Smooth muscle cell (in vitro differentiated cells): ENCODE measurements around the gene PDE3A. TPM values are rescaled to one million over a fixed set of nuclear protein-coding genes. Genes with fewer than 3 reads are reported as not detected.

Experiments used
- DNase-seq: peaks from one replicate; lab custom pipeline; 2025; ENCODE audit not compliant: unreplicated experiment; lab: John Stamatoyannopoulos, UW
- H2AFZ ChIP-seq: fragments of 200-600 bp; sonication (generic); 2 replicates; pipeline ENCODE4 v1.6.0; 2016; ENCODE audit warnings: antibody characterized with exemption, low read depth, mild to moderate bottlenecking
- H3F3A ChIP-seq: fragments of 200-600 bp; sonication (generic); 2 replicates; pipeline ENCODE4 v1.6.0; 2017; ENCODE audit warnings: antibody characterized with exemption, low read depth
- H3K27ac ChIP-seq: fragments of 200-600 bp; sonication (generic); 2 replicates; pipeline ENCODE4 v1.5.1; 2016; ENCODE audit warnings: low read depth, mild to moderate bottlenecking
- H3K27me3 ChIP-seq: fragments of 200-600 bp; sonication (generic); 2 replicates; pipeline ENCODE4 v1.6.1; 2016; ENCODE audit warnings: low read depth, mild to moderate bottlenecking
- H3K36me3 ChIP-seq: fragments of 200-600 bp; sonication (generic); 2 replicates; pipeline ENCODE4 v1.5.1; 2016; ENCODE audit warnings: low read depth
- H3K4me1 ChIP-seq: fragments of 200-600 bp; sonication (generic); 2 replicates; pipeline ENCODE4 v1.5.1; 2016; ENCODE audit warnings: low read depth
- H3K4me2 ChIP-seq: fragments of 200-600 bp; sonication (generic); 2 replicates; pipeline ENCODE4 v1.6.0; 2016; ENCODE audit warnings: mild to moderate bottlenecking
- H3K4me3 ChIP-seq: fragments of 200-600 bp; sonication (generic); 2 replicates; pipeline ENCODE4 v1.5.1; 2016; ENCODE audit warnings: mild to moderate bottlenecking
- H3K79me2 ChIP-seq: fragments of 200-600 bp; sonication (generic); 2 replicates; pipeline ENCODE4 v1.6.0; 2016; ENCODE audit warnings: low read depth, mild to moderate bottlenecking
- H3K9ac ChIP-seq: fragments of 200-600 bp; sonication (generic); 2 replicates; pipeline ENCODE4 v1.6.0; 2016; ENCODE audit warnings: low read depth
- H3K9me3 ChIP-seq: fragments of 200-600 bp; sonication (generic); replicated peaks from 2 replicates; pipeline ENCODE4 v1.5.1; 2016; ENCODE audit warnings: low read depth
- H4K20me1 ChIP-seq: fragments of 200-600 bp; sonication (generic); 2 replicates; pipeline ENCODE4 v1.6.0; 2016; ENCODE audit warnings: low read depth
- WGBS: methylation state at CpG from one replicate; pipeline ENCODE4 v1.1.7; 2016; ENCODE audit warnings: low lambda C conversion rate; 5-methylcytosine and 5-hydroxymethylcytosine counted together
- polyA plus RNA-seq: library from polyadenylated mRNA; unstranded; fragments of >200 nt; fragmentation: Nextera tagmentation; extraction: Ambion mirVana; gene quantifications from 2 replicates; pipeline ENCODE4 v1.2.1, GENCODE V29; 2016
- total RNA-seq: library from RNA; depleted of rRNA; stranded (reverse); fragments of >200 nt; gene quantifications from 2 replicates; pipeline ENCODE4 v1.2.3, GENCODE V29; 2014
- TF ChIP-seq, protein P1 (sequence below): fragments of 200-600 bp; sonication (generic); IDR thresholded peaks from 2 replicates; pipeline ENCODE4 v1.5.1; 2017; ENCODE audit warnings: borderline replicate concordance, mild to moderate bottlenecking, antibody characterized with exemption; ENCODE audit not compliant: insufficient read depth, poor library complexity, severe bottlenecking

PDE3A gene
- total and polyA plus RNA-seq, 2 experiments from 2014 or later = 1.3 to 6.1 TPM

DNA sequence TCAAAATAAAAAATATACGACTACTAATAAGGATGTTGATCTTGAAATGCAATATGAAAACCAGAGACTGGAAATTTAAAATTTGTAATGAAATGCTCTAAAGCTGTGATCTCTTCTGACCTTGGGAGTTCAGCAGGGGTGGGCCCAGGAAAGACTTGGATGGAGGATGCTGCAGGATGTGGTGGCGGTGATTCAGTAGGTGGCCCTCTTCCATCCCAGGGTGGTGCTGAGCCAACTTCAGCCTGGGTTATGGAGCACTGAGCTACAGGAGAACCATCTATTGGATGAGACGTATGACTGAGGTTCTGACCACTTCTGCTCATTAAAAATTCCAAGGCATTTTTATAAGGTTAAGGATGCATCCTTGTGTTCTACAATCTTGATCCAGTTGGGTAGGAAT is 6.9 kb upstream of the PDE3A start:
- no peaks in the 10 kb centered on the region for H3K9me3 ChIP-seq
- no peak overlapping the region for H3K4me3 ChIP-seq
- no peak overlapping the region for H3K27ac ChIP-seq
- no peaks in the 10 kb centered on the region for H3K36me3 ChIP-seq
- H4K20me1 ChIP-seq = no peaks in the 10 kb centered on the region
- H3K9ac ChIP-seq = no peak overlapping the region
- peaks cover 6% of the 10 kb centered on the region for H3K27me3 ChIP-seq
- H3K4me2 ChIP-seq = no peak overlapping the region
- H3F3A ChIP-seq = no peaks in the 10 kb centered on the region
- DNase-seq = no peak
- no peak overlapping the region for H2AFZ ChIP-seq
- TF ChIP-seq, protein P1, sequence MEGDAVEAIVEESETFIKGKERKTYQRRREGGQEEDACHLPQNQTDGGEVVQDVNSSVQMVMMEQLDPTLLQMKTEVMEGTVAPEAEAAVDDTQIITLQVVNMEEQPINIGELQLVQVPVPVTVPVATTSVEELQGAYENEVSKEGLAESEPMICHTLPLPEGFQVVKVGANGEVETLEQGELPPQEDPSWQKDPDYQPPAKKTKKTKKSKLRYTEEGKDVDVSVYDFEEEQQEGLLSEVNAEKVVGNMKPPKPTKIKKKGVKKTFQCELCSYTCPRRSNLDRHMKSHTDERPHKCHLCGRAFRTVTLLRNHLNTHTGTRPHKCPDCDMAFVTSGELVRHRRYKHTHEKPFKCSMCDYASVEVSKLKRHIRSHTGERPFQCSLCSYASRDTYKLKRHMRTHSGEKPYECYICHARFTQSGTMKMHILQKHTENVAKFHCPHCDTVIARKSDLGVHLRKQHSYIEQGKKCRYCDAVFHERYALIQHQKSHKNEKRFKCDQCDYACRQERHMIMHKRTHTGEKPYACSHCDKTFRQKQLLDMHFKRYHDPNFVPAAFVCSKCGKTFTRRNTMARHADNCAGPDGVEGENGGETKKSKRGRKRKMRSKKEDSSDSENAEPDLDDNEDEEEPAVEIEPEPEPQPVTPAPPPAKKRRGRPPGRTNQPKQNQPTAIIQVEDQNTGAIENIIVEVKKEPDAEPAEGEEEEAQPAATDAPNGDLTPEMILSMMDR = no peak
- no peaks in the 10 kb centered on the region for H3K4me1 ChIP-seq
- 96% methylated on average over 3 of the region's 3 CpGs for WGBS
- H3K79me2 ChIP-seq = no peaks in the 10 kb centered on the region

DNA sequence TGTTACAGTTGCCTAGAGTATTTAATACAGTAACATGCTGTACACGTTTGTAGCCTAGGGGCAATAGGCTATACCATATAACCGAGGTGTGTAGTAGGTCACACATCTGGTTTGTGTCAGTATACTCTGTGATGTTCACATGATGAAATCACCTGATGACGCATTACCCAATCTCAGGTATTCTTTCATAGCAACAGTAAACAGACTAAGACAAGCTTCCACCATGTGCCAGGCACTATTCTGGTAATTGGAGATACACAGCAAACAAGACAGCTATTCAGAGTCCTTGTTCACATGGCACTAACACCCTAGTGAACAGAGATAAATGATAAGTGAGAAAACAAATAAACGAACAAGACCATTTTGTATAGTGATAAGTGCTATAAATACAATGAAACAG is 3.8 kb upstream of the PDE3A start:
- Histone ChIP-seq H3K27ac (no peak overlapping the region), H3K79me2 (no peaks in the 10 kb centered on the region), H3K4me3 (no peak overlapping the region), H2AFZ (no peak overlapping the region), H3K4me1 (peaks cover 5% of the 10 kb centered on the region), H3F3A (peaks cover 6% of the 10 kb centered on the region), H3K36me3 (no peaks in the 10 kb centered on the region), H3K4me2 (no peak overlapping the region), H4K20me1 (no peaks in the 10 kb centered on the region), H3K9ac (no peak overlapping the region), H3K27me3 (peaks cover 15% of the 10 kb centered on the region), H3K9me3 (no peaks in the 10 kb centered on the region)
- no peak for DNase-seq
- WGBS = 70% methylated on average over 4 of the region's 4 CpGs
- TF ChIP-seq, protein P1 = no peak

DNA sequence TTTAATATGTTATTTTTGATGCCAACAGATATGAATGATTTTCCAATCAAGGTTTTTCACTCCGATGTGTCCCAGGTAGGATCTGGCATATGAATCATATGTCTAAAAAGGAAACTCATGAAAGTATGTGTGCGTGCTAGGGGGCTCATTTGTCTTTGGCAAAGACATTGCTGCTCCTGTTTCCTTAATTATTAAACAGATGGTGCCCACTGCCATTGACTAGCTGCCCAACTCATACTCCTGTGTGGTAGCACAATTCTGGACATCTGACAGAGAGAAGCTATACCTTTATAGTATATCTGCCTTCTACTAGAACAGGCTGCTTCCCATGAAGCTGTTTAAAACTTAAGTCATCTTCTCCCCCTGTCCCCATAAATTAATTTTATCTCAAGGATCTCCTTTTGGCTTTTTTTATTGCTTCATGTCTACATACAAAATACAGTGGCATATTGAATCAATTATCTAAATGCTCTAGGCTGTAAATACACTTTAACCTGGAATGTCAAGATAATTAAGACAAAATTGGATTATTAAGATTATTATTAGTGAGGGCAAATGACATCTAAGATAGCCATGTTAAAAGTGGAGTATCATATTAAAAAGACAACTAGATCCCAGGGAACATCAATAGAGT is 1.4 kb upstream of the PDE3A start:
- no peaks in the 10 kb centered on the region for H4K20me1 ChIP-seq
- no peak overlapping the region for H3K4me3 ChIP-seq
- no peak overlapping the region for H3K27ac ChIP-seq
- H3K9ac ChIP-seq = no peak overlapping the region
- peaks cover 6% of the 10 kb centered on the region for H3F3A ChIP-seq
- WGBS = 97% methylated on average over 2 of the region's 2 CpGs
- H3K36me3 ChIP-seq = no peaks in the 10 kb centered on the region
- no peak overlapping the region for H2AFZ ChIP-seq
- no peak overlapping the region for H3K4me2 ChIP-seq
- H3K27me3 ChIP-seq = peaks cover 34% of the 10 kb centered on the region
- peaks cover 12% of the 10 kb centered on the region for H3K79me2 ChIP-seq
- H3K4me1 ChIP-seq = peaks cover 11% of the 10 kb centered on the region
- H3K9me3 ChIP-seq = no peaks in the 10 kb centered on the region
- TF ChIP-seq, protein P1 = no peak
- no peak for DNase-seq

DNA sequence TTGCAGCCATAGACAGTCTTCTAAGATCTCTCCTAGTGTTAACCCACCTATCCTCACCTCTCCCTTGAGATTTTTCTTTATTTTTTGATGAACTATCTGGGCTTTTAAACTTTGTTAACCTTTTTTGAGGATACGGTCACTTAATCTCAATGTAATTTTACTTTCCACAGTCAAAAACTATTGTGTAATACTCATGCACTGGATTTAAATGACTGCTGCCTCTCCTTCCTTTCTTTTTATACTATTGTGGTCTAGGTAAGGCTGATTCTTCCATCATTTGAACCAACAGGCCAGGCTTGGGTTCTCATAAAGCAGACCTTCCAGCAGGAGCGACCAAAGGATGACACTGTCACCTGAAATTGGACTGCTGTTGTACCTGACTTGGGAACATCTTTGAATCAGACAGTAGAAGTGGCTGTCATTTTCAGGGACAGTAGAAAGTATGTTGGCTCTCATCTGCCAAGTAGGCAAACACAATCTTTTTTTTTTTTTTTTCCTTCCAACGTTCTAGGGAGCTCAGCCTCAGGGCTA is 689 bp upstream of the PDE3A start:
- Histone ChIP-seq H3K9me3 (no peaks in the 10 kb centered on the region), H3K79me2 (peaks cover 18% of the 10 kb centered on the region), H3K36me3 (no peaks in the 10 kb centered on the region), H2AFZ (peak overlapping the region; percentile 88), H4K20me1 (no peaks in the 10 kb centered on the region), H3K27me3 (peaks cover 34% of the 10 kb centered on the region), H3K4me1 (peaks cover 11% of the 10 kb centered on the region), H3K9ac (peak overlapping the region; percentile 16), H3K4me3 (peak overlapping the region; percentile 70), H3K27ac (peak overlapping the region; percentile 31), H3F3A (peaks cover 6% of the 10 kb centered on the region), H3K4me2 (peak overlapping the region; percentile 86)
- no peak for DNase-seq
- WGBS = 22% methylated on average over 3 of the region's 3 CpGs
- TF ChIP-seq, protein P1 = no peak
